H1 (cell line): ENCODE measurements around the gene PLA2G4D. TPM values are rescaled to one million over a fixed set of nuclear protein-coding genes. Genes with fewer than 3 reads are reported as not detected.

Experiments
- CTCF ChIA-PET: fragments of 300-600 bp; sonication (Branson Sonifier 250); formaldehyde crosslinking; loops from one replicate; lab custom pipeline; 2021; ENCODE audit not compliant: partially characterized antibody; lab: Charles Lee
- POLR2A ChIA-PET: fragments of 300-600 bp; sonication (Branson Sonifier 250); formaldehyde crosslinking; loops from one replicate; lab custom pipeline; 2021; ENCODE audit warnings: inconsistent platforms; ENCODE audit not compliant: partially characterized antibody; lab: Charles Lee
- DNase-seq, 2 experiments: peaks; one replicate each; pipeline versions ENCODE4 v3.0.0 to v3.0.0-alpha.2; 2010 to 2022; ENCODE audit warnings: low spot score in 2 of 2, low read depth in 1 of 2, mixed read lengths in 1 of 2
- FAIRE-seq: peaks from 2 replicates; lab custom pipeline; 2011; peaks lifted over from hg19 to GRCh38; lab: Jason Lieb, UNC
- H2AFZ ChIP-seq: 2 replicates; pipeline ENCODE4 v1.8.1; 2012; ENCODE audit warnings: low read length, inconsistent platforms
- H2AK5ac ChIP-seq: 2 replicates; pipeline ENCODE4 v1.6.1; 2013; ENCODE audit warnings: low read depth, low read length
- H2BK120ac ChIP-seq: replicated peaks from 2 replicates; pipeline ENCODE3; 2013; ENCODE audit warnings: low read depth, low read length, inconsistent platforms
- H2BK12ac ChIP-seq: 2 replicates; pipeline ENCODE4 v1.6.1; 2013; ENCODE audit warnings: low read depth, low read length
- H2BK15ac ChIP-seq: 2 replicates; pipeline ENCODE4 v1.6.1; 2013; ENCODE audit warnings: low read length
- H2BK20ac ChIP-seq: 2 replicates; pipeline ENCODE4 v1.6.1; 2013; ENCODE audit warnings: low read length
- H2BK5ac ChIP-seq: 2 replicates; pipeline ENCODE4 v1.6.1; 2013; ENCODE audit warnings: low read depth, low read length
- H3K14ac ChIP-seq: 2 replicates; pipeline ENCODE4 v1.6.1; 2013; ENCODE audit warnings: inconsistent platforms; ENCODE audit not compliant: insufficient read length
- H3K18ac ChIP-seq: 2 replicates; pipeline ENCODE4 v1.6.1; 2013; ENCODE audit warnings: low read length; ENCODE audit errors: extremely low read depth
- H3K23ac ChIP-seq: 2 replicates; pipeline ENCODE4 v1.6.1; 2013; ENCODE audit warnings: inconsistent platforms; ENCODE audit not compliant: insufficient read length
- H3K23me2 ChIP-seq: 2 replicates; pipeline ENCODE4 v1.6.1; 2013; ENCODE audit warnings: low read depth, low read length
- H3K27ac ChIP-seq: 2 replicates; pipeline ENCODE4 v1.6.1; 2011; ENCODE audit warnings: low read depth, low read length, inconsistent platforms
- H3K27me3 ChIP-seq, 4 experiments: replicated peaks in 1 of 4; 1 replicate in 1 of 4; 2 replicates in 3 of 4; pipeline versions ENCODE4 v1.6.1 to v1.8.1; 2011 to 2013; ENCODE audit warnings: low read length in 3 of 4, mild to moderate bottlenecking in 3 of 4, inconsistent platforms in 2 of 4, mixed read lengths in 2 of 4, moderate library complexity in 1 of 4; ENCODE audit not compliant: control insufficient read depth in 3 of 4, insufficient read depth in 3 of 4; ENCODE audit errors: extremely low read depth in 1 of 4
- H3K36me3 ChIP-seq, 4 experiments: 2 replicates each; pipeline versions ENCODE4 v1.6.1 to v1.8.1; 2011 to 2013; ENCODE audit warnings: mild to moderate bottlenecking in 4 of 4, low read length in 3 of 4, moderate library complexity in 2 of 4, control low read depth in 1 of 4, inconsistent platforms in 1 of 4; ENCODE audit not compliant: insufficient read depth in 4 of 4, control insufficient read depth in 2 of 4
- H3K4ac ChIP-seq: replicated peaks from 2 replicates; pipeline ENCODE3; 2013; ENCODE audit warnings: low read length, low read depth, mixed read lengths, inconsistent platforms; ENCODE audit not compliant: insufficient read length
- H3K4me1 ChIP-seq, 4 experiments: replicated peaks in 1 of 4; 1 replicate in 1 of 4; 2 replicates in 3 of 4; pipeline versions ENCODE4 v1.6.1 to v1.8.1; 2011 to 2013; ENCODE audit warnings: low read length in 3 of 4, inconsistent platforms in 2 of 4, mixed read lengths in 1 of 4; ENCODE audit not compliant: insufficient read depth in 4 of 4, control insufficient read depth in 3 of 4
- H3K4me2 ChIP-seq, 2 experiments: 2 replicates each; pipeline versions ENCODE4 v1.6.1 to v1.8.1; 2011 to 2013; ENCODE audit warnings: low read depth in 2 of 2, low read length in 2 of 2, control low read depth in 1 of 2, inconsistent platforms in 1 of 2, mild to moderate bottlenecking in 1 of 2; ENCODE audit not compliant: insufficient read depth in 1 of 2
- H3K4me3 ChIP-seq, 4 experiments: fragments of 200-600, 300-600 bp in 1 of 4; sonication (generic), shearing (Covaris generic), sonication (Bioruptor Twin) in 1 of 4; 2 replicates each; pipeline versions ENCODE4 v1.5.1 to v1.8.1; 2011 to 2016; ENCODE audit warnings: low read length in 4 of 4, low read depth in 3 of 4, control low read depth in 2 of 4, inconsistent platforms in 2 of 4, mild to moderate bottlenecking in 2 of 4, mixed read lengths in 1 of 4, moderate library complexity in 1 of 4; ENCODE audit not compliant: insufficient read depth in 2 of 4; ENCODE audit errors: extremely low read depth in 1 of 4
- H3K56ac ChIP-seq: replicated peaks from 2 replicates; pipeline ENCODE3; 2013; ENCODE audit warnings: low read depth, mild to moderate bottlenecking, mixed read lengths, low read length, inconsistent platforms; ENCODE audit not compliant: insufficient read length
- H3K79me1 ChIP-seq: 2 replicates; pipeline ENCODE4 v1.6.1; 2013; ENCODE audit warnings: low read depth, low read length, control low read depth
- H3K79me2 ChIP-seq, 2 experiments: 2 replicates each; pipeline versions ENCODE4 v1.6.1 to v1.8.1; 2012 to 2013; ENCODE audit warnings: low read length in 2 of 2, mild to moderate bottlenecking in 2 of 2, inconsistent platforms in 1 of 2; ENCODE audit not compliant: insufficient read depth in 2 of 2, control insufficient read depth in 1 of 2
- H3K9ac ChIP-seq, 4 experiments: replicated peaks in 1 of 4; 1 replicate in 1 of 4; 2 replicates in 3 of 4; pipeline versions ENCODE4 v1.6.1 to v1.8.1; 2011 to 2013; ENCODE audit warnings: low read depth in 3 of 4, low read length in 3 of 4, control low read depth in 2 of 4, mild to moderate bottlenecking in 2 of 4, moderate library complexity in 2 of 4, inconsistent platforms in 1 of 4; ENCODE audit errors: extremely low read depth in 1 of 4
- H3K9me3 ChIP-seq, 2 experiments: 2 replicates each; pipeline versions ENCODE4 v1.6.1 to v1.8.1; 2012 to 2013; ENCODE audit warnings: mild to moderate bottlenecking in 2 of 2, moderate library complexity in 2 of 2, control low read depth in 1 of 2, inconsistent platforms in 1 of 2, low read depth in 1 of 2, low read length in 1 of 2, mixed read lengths in 1 of 2; ENCODE audit not compliant: insufficient read depth in 2 of 2
- H4K20me1 ChIP-seq, 2 experiments: replicated peaks in 1 of 2; 2 replicates each; pipeline versions ENCODE3 to v1.8.1; 2011 to 2013; ENCODE audit warnings: inconsistent platforms in 2 of 2, low read length in 2 of 2, mild to moderate bottlenecking in 1 of 2; ENCODE audit not compliant: insufficient read depth in 2 of 2, control insufficient read depth in 1 of 2
- H4K5ac ChIP-seq: 2 replicates; pipeline ENCODE4 v1.6.1; 2013; ENCODE audit warnings: low read length, low read depth, mixed read lengths, inconsistent platforms; ENCODE audit not compliant: insufficient read length
- H4K8ac ChIP-seq: 2 replicates; pipeline ENCODE4 v1.8.0; 2013; ENCODE audit warnings: mild to moderate bottlenecking, moderate library complexity, low read length, inconsistent platforms; ENCODE audit not compliant: insufficient read depth; ENCODE audit errors: extremely low read depth
- H4K91ac ChIP-seq: replicated peaks from 2 replicates; pipeline ENCODE3; 2013; ENCODE audit warnings: low read length, mixed read lengths, inconsistent platforms; ENCODE audit not compliant: insufficient read length
- ASH2L ChIP-seq: fragments of 200-600, 300-600 bp; sonication (generic); IDR thresholded peaks from one replicate; pipeline ENCODE4 v1.7.1; 2017; ENCODE audit warnings: low read length
- BCL11A ChIP-seq, 2 experiments: IDR thresholded peaks; one replicate each; pipeline ENCODE4 v1.6.1; 2011; ENCODE audit warnings: low read depth in 2 of 2, low read length in 2 of 2, mild to moderate bottlenecking in 2 of 2
- CREB1 ChIP-seq: IDR thresholded peaks from 2 replicates; pipeline ENCODE4 v1.6.1; 2012; ENCODE audit warnings: inconsistent platforms
- MAFK ChIP-seq: IDR thresholded peaks from 2 replicates; pipeline ENCODE4 v1.6.1; 2012; ENCODE audit warnings: low read depth, mild to moderate bottlenecking, improper control_type of control experiment, low read length
- RFX5 ChIP-seq: IDR thresholded peaks from 2 replicates; pipeline ENCODE4 v1.6.1; 2011; ENCODE audit warnings: low read depth, low read length, improper control_type of control experiment, borderline replicate concordance
- SIX5 ChIP-seq: IDR thresholded peaks from 2 replicates; pipeline ENCODE4 v1.6.1; 2011; ENCODE audit warnings: mild to moderate bottlenecking, low read depth, low read length
- TCF12 ChIP-seq: IDR thresholded peaks from 2 replicates; pipeline ENCODE4 v1.6.1; 2011; ENCODE audit warnings: low read depth, mild to moderate bottlenecking, low read length
- YY1 ChIP-seq: IDR thresholded peaks from 2 replicates; pipeline ENCODE4 v1.6.1; 2011; ENCODE audit warnings: low read depth, mild to moderate bottlenecking, low read length
- WGBS, 2 experiments: shearing (Covaris generic) in 1 of 2; methylation state at CpG; one replicate each; pipeline versions ENCODE4 v1.1.6 to v1.1.7; 2013 to 2015; ENCODE audit warnings: low lambda C conversion rate in 2 of 2, mixed read lengths in 2 of 2, inconsistent platforms in 1 of 2, low coverage in 1 of 2, missing lambda C conversion rate in 1 of 2; ENCODE audit not compliant: insufficient replicate concordance in 2 of 2, insufficient coverage in 1 of 2, insufficient read length in 1 of 2; ENCODE audit errors: extremely low coverage in 1 of 2, missing lambda C conversion rate in 1 of 2; 5-methylcytosine and 5-hydroxymethylcytosine counted together
- polyA plus RNA-seq, 7 experiments: library from polyadenylated mRNA; depleted of rRNA in 3 of 7; stranded (reverse) in 5 of 7; unstranded in 2 of 7; fragments of >200 nt in 5 of 7; fragments of 200-250 nt in 2 of 7; gene quantifications; 1 replicate in 5 of 7; 2 replicates in 1 of 7; 4 replicates in 1 of 7; pipeline versions ENCODE4 v1.2.1 to v1.2.3, GENCODE V29; 2011 to 2013; ENCODE audit warnings: missing spikeins in 2 of 7, mixed read lengths in 2 of 7
- total RNA-seq: library from RNA; stranded (reverse); fragmentation: NEBNext Ultra II Directional; extraction: Animal tissue kit (Norgen Biotek cat#: 25700); gene quantifications from 2 replicates; pipeline ENCODE4 v1.2.1, GENCODE V29; 2021

Gene PLA2G4D
- total and polyA plus RNA-seq, 2 of the 8 experiments (the other 6 are each of a cell fraction or from before 2014, with no cell fraction given), result 0.07 to 0.18 TPM

DNA sequence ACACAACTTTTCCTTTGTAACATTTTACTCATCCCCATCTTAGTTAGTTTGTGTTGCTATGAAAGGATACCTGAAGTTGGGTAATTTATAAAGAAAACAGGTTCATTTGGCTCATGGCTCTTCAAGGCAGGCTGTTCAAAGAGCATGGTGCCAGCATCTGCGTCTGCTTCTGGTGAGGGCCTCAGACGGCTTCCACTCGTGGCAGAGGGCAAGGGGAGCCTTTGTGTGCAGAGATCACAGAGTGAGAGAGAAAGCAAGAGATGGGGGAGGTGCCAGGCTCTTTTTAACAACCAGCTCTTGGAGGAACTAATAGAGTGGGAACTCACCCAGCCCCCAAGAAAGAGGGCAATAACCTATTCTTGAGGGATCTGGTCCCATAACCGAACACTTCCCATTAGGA is 39.0 kb upstream of the PLA2G4D start:
- H3K4me1 ChIP-seq, result peaks cover 0 to 7% (median 4%) of the 10 kb centered on the region in 4 experiments; a peak in 3 of 7 replicates
- no peaks in the 10 kb centered on the region for H3K79me1 ChIP-seq
- H2BK120ac ChIP-seq, result no peak overlapping the region
- no peaks in the 10 kb centered on the region for H3K27me3 ChIP-seq
- H3K18ac ChIP-seq, result no peak overlapping the region
- H3K79me2 ChIP-seq, result no peaks in the 10 kb centered on the region
- H3K9me3 ChIP-seq, result no peaks in the 10 kb centered on the region
- no peak overlapping the region for H3K9ac ChIP-seq
- H2BK20ac ChIP-seq, result no peak overlapping the region
- no peak for TF ChIP-seq ASH2L
- no peak for TF ChIP-seq TCF12
- no peak for TF ChIP-seq SIX5
- no peak for TF ChIP-seq RFX5
- no peak for TF ChIP-seq CREB1
- TF ChIP-seq BCL11A (IDR thresholded peaks at IDR 0.05; ENCODE audit: low read depth in 2 of 2, low read length in 2 of 2), result no peak
- no peak for TF ChIP-seq MAFK
- no peak for TF ChIP-seq YY1
- no peaks in the 10 kb centered on the region for H3K36me3 ChIP-seq
- no peak overlapping the region for H2AFZ ChIP-seq
- no peaks in the 10 kb centered on the region for H3K23me2 ChIP-seq
- ChIA-PET CTCF (interaction anchor here (0.6 to 22.6 kb wide), 19 partner anchors 8 to 252 kb away, joined by 3 to 416 read pairs (median 5); partner anchors contain the start of genes PLA2G4D and PLA2G4F), POLR2A (no interaction called here)
- no peak overlapping the region for H2AK5ac ChIP-seq
- H3K4ac ChIP-seq, result no peak overlapping the region
- H3K23ac ChIP-seq, result no peak overlapping the region
- DNase-seq, result no peak
- H3K4me3 ChIP-seq, result no peak overlapping the region
- WGBS, 2 experiments, result 83% methylated on average over 4 of the region's 4 CpGs; no CpG with 5 or more reads in 1 of the 2 experiments
- no peak overlapping the region for H3K14ac ChIP-seq
- H3K56ac ChIP-seq, result no peak overlapping the region
- H2BK5ac ChIP-seq, result no peak overlapping the region
- H4K8ac ChIP-seq, result no peak overlapping the region
- no peak overlapping the region for H4K91ac ChIP-seq
- H4K5ac ChIP-seq, result no peak overlapping the region
- H2BK15ac ChIP-seq, result no peak overlapping the region
- H2BK12ac ChIP-seq, result no peak overlapping the region
- H3K27ac ChIP-seq, result no peak overlapping the region
- H4K20me1 ChIP-seq, result no peaks in the 10 kb centered on the region
- FAIRE-seq, result no peak
- H3K4me2 ChIP-seq, result no peak overlapping the region
